ENCODE data around the gene ETS2. TPM values are rescaled to one million over a fixed set of nuclear protein-coding genes. Genes with fewer than 3 reads are reported as not detected.

The ETS2 gene
- total RNA-seq, 1 experiment from 2014 or later: 35.3 TPM

DNA sequence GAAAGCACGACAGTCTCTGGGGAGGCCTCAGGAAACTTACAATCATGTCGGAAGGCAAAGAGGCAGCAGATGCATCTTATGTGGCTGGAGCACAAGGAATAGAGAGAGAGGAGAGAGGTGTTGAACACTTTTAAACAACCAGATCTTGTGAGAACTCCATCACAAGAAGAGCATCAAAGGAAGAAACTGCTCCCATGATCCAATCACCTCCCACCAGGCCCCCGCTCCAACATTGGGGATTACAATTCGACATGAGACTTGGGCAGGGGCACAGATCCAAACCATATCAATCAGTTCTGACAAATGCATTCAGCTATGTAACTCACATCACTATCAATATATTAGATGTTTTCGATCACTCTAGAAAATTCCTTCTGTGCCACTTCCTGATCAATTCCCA is 37.6 kb downstream of the ETS2 start:
- H3K9ac ChIP-seq (ENCODE audit: extremely low read depth, insufficient read length, low read length): no peak overlapping the region
- H3K9me3 ChIP-seq (ENCODE audit: control insufficient read depth, low read depth, low read length): no peaks in the 10 kb centered on the region
- H3K4me1 ChIP-seq (ENCODE audit: insufficient read depth, low read length): no peaks in the 10 kb centered on the region
- H4K8ac ChIP-seq (replicated peaks; ENCODE audit: insufficient read length, low read depth, low read length): no peak overlapping the region
- Mint-ChIP-seq H3K27ac (no peak overlapping the region), H3K4me1 (peaks cover 6% of the 10 kb centered on the region in 2 experiments), H3K9me3 (peaks cover 0 to 7% of the 10 kb centered on the region in 2 experiments; a peak in 3 of 5 replicates), H3K36me3 (ENCODE audit: insufficient read depth in 1 of 3, low read depth in 3 of 3) (peaks cover 0 to 4% (median 0%) of the 10 kb centered on the region in 3 experiments; a peak in 2 of 7 replicates), H3K4me3 (no peak overlapping the region), H3K27me3 (ENCODE audit: low read depth) (no peaks in the 10 kb centered on the region; the same call in 1 of the 2 replicates)
- WGBS (ENCODE audit: extremely low coverage, insufficient read length, low lambda C conversion rate): no CpG with 5 or more reads among the region's 5 CpGs
- no peak overlapping the region for H3K27ac ChIP-seq (ENCODE audit: insufficient read length, low read depth, low read length)
- H3K56ac ChIP-seq (ENCODE audit: insufficient read length, low read depth, low read length): no peak overlapping the region
- no peaks in the 10 kb centered on the region for H3K23me2 ChIP-seq (ENCODE audit: insufficient read length, low read depth, low read length, poor library complexity, severe bottlenecking)
- no peak overlapping the region for H3K4ac ChIP-seq (ENCODE audit: low read depth, low read length)
- H3K14ac ChIP-seq (ENCODE audit: insufficient read depth, low read length): no peak overlapping the region
- H2AK5ac ChIP-seq (ENCODE audit: insufficient read length, low read length): no peak overlapping the region
- no peak overlapping the region for H3K23ac ChIP-seq (ENCODE audit: insufficient read length, low read depth, low read length)
- no peak overlapping the region for H4K5ac ChIP-seq (ENCODE audit: insufficient read length, low read depth, low read length)
- H2AFZ ChIP-seq (ENCODE audit: low read length): no peak overlapping the region
- no peak overlapping the region for H2BK15ac ChIP-seq (ENCODE audit: low read depth, low read length)
- H3K18ac ChIP-seq (ENCODE audit: insufficient read length, low read depth, low read length): no peak overlapping the region
- no peak overlapping the region for H4K91ac ChIP-seq (ENCODE audit: insufficient read length, low read depth, low read length)
- H4K20me1 ChIP-seq (ENCODE audit: control insufficient read depth, insufficient read depth, insufficient read length): no peaks in the 10 kb centered on the region
- no peak overlapping the region for H2BK5ac ChIP-seq (ENCODE audit: insufficient read length, low read length)
- H2BK120ac ChIP-seq (ENCODE audit: low read depth, low read length, poor library complexity, severe bottlenecking): no peak overlapping the region
- H3K4me2 ChIP-seq (ENCODE audit: insufficient read depth, insufficient read length, low read length): no peak overlapping the region
- no peak for DNase-seq
- H3K79me1 ChIP-seq (ENCODE audit: insufficient read depth, low read depth, low read length, poor library complexity, severe bottlenecking): no peaks in the 10 kb centered on the region
- H3K27me3 ChIP-seq (ENCODE audit: insufficient read depth, low read length): no peaks in the 10 kb centered on the region
- no peak overlapping the region for H3T11ph ChIP-seq (ENCODE audit: low read length)
- no peak overlapping the region for H2BK20ac ChIP-seq (ENCODE audit: low read depth, low read length, poor library complexity, severe bottlenecking)
- no peak overlapping the region for H2BK12ac ChIP-seq (ENCODE audit: insufficient read length, low read depth, low read length)
- TF ChIP-seq, protein P1, sequence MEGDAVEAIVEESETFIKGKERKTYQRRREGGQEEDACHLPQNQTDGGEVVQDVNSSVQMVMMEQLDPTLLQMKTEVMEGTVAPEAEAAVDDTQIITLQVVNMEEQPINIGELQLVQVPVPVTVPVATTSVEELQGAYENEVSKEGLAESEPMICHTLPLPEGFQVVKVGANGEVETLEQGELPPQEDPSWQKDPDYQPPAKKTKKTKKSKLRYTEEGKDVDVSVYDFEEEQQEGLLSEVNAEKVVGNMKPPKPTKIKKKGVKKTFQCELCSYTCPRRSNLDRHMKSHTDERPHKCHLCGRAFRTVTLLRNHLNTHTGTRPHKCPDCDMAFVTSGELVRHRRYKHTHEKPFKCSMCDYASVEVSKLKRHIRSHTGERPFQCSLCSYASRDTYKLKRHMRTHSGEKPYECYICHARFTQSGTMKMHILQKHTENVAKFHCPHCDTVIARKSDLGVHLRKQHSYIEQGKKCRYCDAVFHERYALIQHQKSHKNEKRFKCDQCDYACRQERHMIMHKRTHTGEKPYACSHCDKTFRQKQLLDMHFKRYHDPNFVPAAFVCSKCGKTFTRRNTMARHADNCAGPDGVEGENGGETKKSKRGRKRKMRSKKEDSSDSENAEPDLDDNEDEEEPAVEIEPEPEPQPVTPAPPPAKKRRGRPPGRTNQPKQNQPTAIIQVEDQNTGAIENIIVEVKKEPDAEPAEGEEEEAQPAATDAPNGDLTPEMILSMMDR (conservative IDR thresholded peaks at IDR 0.05): no peak
- no peaks in the 10 kb centered on the region for H3K79me2 ChIP-seq (ENCODE audit: insufficient read depth, low read length)

Data from H9 (cell line).